AG04449 (cell line): ENCODE data around the gene NKPD1.

ENCODE experiments used
- CTCF ChIA-PET: fragments of 350-600 bp; formaldehyde crosslinking; extraction: SDS; loops from one replicate; lab custom pipeline; 2021; ENCODE audit warnings: antibody characterized with exemption; lab: Yijun Ruan, JAX
- POLR2A ChIA-PET: fragments of 400-600, 350-600 bp; formaldehyde crosslinking; extraction: SDS; loops from one replicate; lab custom pipeline; 2020; ENCODE audit warnings: antibody characterized with exemption, inconsistent platforms; lab: Yijun Ruan, JAX
- DNase-seq: peaks from one replicate; pipeline ENCODE4 v3.0.0-alpha.2; 2010; ENCODE audit warnings: low read depth, low spot score
- H3K4me3 ChIP-seq: 2 replicates; pipeline ENCODE4 v1.5.1; 2011; ENCODE audit warnings: low read depth, mild to moderate bottlenecking, control low read depth, low read length
- TF ChIP-seq, protein P1 (sequence below): IDR thresholded peaks from one replicate; pipeline ENCODE4 v1.5.1; 2011; ENCODE audit warnings: mild to moderate bottlenecking, moderate library complexity, low read length, control low read depth, inconsistent platforms; ENCODE audit not compliant: insufficient read depth; ENCODE audit errors: missing control alignments

NKPD1 gene

GRCh38 chr19:45171211-45171623, 10.4 kb upstream of the NKPD1 start:
- no peak for DNase-seq
- ChIA-PET POLR2A (no interaction called here), CTCF (interaction anchor here (0.7 to 1.0 kb wide), 2 partner anchors 46 to 112 kb away, joined by 3 read pairs; no protein-coding TSS in a partner anchor)
- TF ChIP-seq, protein P1, sequence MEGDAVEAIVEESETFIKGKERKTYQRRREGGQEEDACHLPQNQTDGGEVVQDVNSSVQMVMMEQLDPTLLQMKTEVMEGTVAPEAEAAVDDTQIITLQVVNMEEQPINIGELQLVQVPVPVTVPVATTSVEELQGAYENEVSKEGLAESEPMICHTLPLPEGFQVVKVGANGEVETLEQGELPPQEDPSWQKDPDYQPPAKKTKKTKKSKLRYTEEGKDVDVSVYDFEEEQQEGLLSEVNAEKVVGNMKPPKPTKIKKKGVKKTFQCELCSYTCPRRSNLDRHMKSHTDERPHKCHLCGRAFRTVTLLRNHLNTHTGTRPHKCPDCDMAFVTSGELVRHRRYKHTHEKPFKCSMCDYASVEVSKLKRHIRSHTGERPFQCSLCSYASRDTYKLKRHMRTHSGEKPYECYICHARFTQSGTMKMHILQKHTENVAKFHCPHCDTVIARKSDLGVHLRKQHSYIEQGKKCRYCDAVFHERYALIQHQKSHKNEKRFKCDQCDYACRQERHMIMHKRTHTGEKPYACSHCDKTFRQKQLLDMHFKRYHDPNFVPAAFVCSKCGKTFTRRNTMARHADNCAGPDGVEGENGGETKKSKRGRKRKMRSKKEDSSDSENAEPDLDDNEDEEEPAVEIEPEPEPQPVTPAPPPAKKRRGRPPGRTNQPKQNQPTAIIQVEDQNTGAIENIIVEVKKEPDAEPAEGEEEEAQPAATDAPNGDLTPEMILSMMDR: no peak
- no peak overlapping the region for H3K4me3 ChIP-seq

- CTCF ChIA-PET: interaction anchor here (1.0 to 1.2 kb wide), 3 partner anchors 8 to 45 kb away, joined by 3 to 4 read pairs (median 4); partner anchors contain the start of genes BLOC1S3, NKPD1 and TRAPPC6A
- H3K4me3 ChIP-seq: no peak overlapping the region
- POLR2A ChIA-PET: no interaction called here
- TF ChIP-seq, protein P1: no peak
- no peak for DNase-seq
Observed at GRCh38 chr19:45170146-45171106, 9.6 kb upstream of the NKPD1 start.

- ChIA-PET POLR2A (interaction anchor here (0.8 kb wide), 1 partner anchor 8 kb away, joined by 3 read pairs; the partner anchor contains the start of gene TRAPPC6A), CTCF (interaction anchor here (1.1 to 1.2 kb wide), 2 partner anchors 9 kb away, joined by 4 read pairs; partner anchors contain the start of genes BLOC1S3, NKPD1 and TRAPPC6A)
- no peak for DNase-seq
- H3K4me3 ChIP-seq: no peak overlapping the region
- TF ChIP-seq, protein P1: no peak
Observed at GRCh38 chr19:45169602-45170001, 8.8 kb upstream of the NKPD1 start.

GRCh38 chr19:45168767-45169351, 8.1 kb upstream of the NKPD1 start:
- CTCF ChIA-PET: interaction anchor here (1.1 kb wide), 1 partner anchor 8 kb away, joined by 4 read pairs; the partner anchor contains the start of gene NKPD1
- TF ChIP-seq, protein P1: no peak
- H3K4me3 ChIP-seq: no peak overlapping the region
- POLR2A ChIA-PET: interaction anchor here (0.8 kb wide), 1 partner anchor 9 kb away, joined by 3 read pairs; the partner anchor contains the start of gene TRAPPC6A
- DNase-seq: no peak

DNA sequence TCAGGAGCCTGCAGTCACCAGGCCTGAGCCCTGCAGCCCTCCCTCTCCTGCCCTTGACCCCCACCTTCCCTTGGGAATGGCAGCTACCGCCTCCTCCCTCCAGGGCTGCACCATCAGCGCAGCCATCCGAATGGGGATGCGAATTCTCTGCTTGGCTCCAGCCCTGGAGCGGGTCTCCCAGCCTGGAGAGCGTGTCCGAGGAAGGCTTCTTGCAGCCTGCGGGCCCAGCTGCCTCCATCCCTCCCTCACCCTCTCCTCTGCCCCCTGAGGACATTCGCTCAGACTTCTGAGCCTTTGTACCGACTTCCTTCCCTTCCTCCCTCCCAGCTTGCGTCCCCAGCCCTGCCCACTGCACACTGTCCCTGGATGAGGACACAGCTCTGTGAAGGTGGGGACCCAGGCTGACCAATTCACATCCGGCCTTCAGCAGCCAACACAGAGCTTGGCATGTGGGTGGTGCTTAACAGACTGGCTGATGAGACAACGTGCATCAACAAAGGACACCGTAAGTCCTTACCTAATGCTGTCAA, 6.0 kb upstream of the NKPD1 start:
- CTCF ChIA-PET: interaction anchor here (1.8 kb wide), 1 partner anchor 12 kb away, joined by 12 read pairs; the partner anchor contains the start of genes BLOC1S3 and TRAPPC6A
- H3K4me3 ChIP-seq: no peak overlapping the region
- POLR2A ChIA-PET: no interaction called here
- TF ChIP-seq, protein P1: no peak
- no peak for DNase-seq
